ENCODE measurements around the gene SYT15.

Gene SYT15

GRCh38 chr10:46545861-46546590, 32.9 kb upstream of the SYT15 start:
- no peak for DNase-seq

GRCh38 chr10:46546591-46547540, 32.1 kb upstream of the SYT15 start:
- no peak for DNase-seq

GRCh38 chr10:46547541-46548497, 31.1 kb upstream of the SYT15 start:
- no peak for DNase-seq

GRCh38 chr10:46548498-46549090, 30.3 kb upstream of the SYT15 start:
- DNase-seq: no peak

GRCh38 chr10:46549171-46550075, 29.5 kb upstream of the SYT15 start:
- no peak for DNase-seq

- no peak for DNase-seq
Measured at GRCh38 chr10:46550076-46550790, 28.7 kb upstream of the SYT15 start.

GRCh38 chr10:46550795-46551700, 27.9 kb upstream of the SYT15 start:
- no peak for DNase-seq

- no peak for DNase-seq
Measured at GRCh38 chr10:46551701-46552525, 27.0 kb upstream of the SYT15 start.

GRCh38 chr10:46552526-46553237, 26.2 kb upstream of the SYT15 start:
- no peak for DNase-seq

- no peak for DNase-seq
Measured at GRCh38 chr10:46553238-46554049, 25.5 kb upstream of the SYT15 start.

- no peak for DNase-seq
Measured at GRCh38 chr10:46554166-46554781, 24.7 kb upstream of the SYT15 start.

- no peak for DNase-seq
Measured at GRCh38 chr10:46555366-46555712, 23.6 kb upstream of the SYT15 start.

- no peak for DNase-seq
Measured at GRCh38 chr10:46555713-46556514, 23.0 kb upstream of the SYT15 start.

GRCh38 chr10:46556515-46557318, 22.2 kb upstream of the SYT15 start, which contains the start of gene GPRIN2:
GPRIN2 (minus strand) TSS chr10:46556658; CDS start chr10:46550736, 5,922 bp downstream.
- no peak for DNase-seq
